ENCODE measurements around the gene SLC15A3. TPM values are rescaled to one million over a fixed set of nuclear protein-coding genes. Genes with fewer than 3 reads are reported as not detected.

The SLC15A3 gene
- total RNA-seq, 1 experiment from 2014 or later, result 2.6 TPM

GRCh38 chr11:60891103-60891741 is 60.8 kb downstream of the SLC15A3 start:
- no peak for DNase-seq (ENCODE audit: low spot score)

- no peak for DNase-seq (ENCODE audit: low spot score)
These were observed 61.3 kb downstream of the SLC15A3 start for GRCh38 chr11:60890696-60891095.

- DNase-seq (ENCODE audit: low spot score), result no peak
These were observed 62.1 kb downstream of the SLC15A3 start for GRCh38 chr11:60889869-60890311.

GRCh38 chr11:60887556-60887955 is 64.4 kb downstream of the SLC15A3 start:
- DNase-seq (ENCODE audit: low spot score), result peak; percentile 89

Small RNA genes lying within 50 kb of the gene (small RNA-seq; reads per million reads assigned to genes)
- not detected for gene RNU6-933P

Other genes starting within 250 kb of the SLC15A3 start
- not detected in 2 replicates for gene MS4A18, start 227.5 kb downstream of the SLC15A3 start, total RNA-seq (2014; rRNA removed; shearing (Covaris generic))
- gene MS4A15, start 195.3 kb downstream of the SLC15A3 start, total RNA-seq (2014; rRNA removed; shearing (Covaris generic)), result not detected in 2 replicates
- gene MS4A10, start 166.8 kb downstream of the SLC15A3 start, total RNA-seq (2014; rRNA removed; shearing (Covaris generic)), result not detected in 2 replicates
- gene CCDC86, start 110.1 kb downstream of the SLC15A3 start, total RNA-seq (2014; rRNA removed; shearing (Covaris generic)), result 56.4 and 60.6 TPM in 2 replicates
- gene PTGDR2, start 96.2 kb downstream of the SLC15A3 start, total RNA-seq (2014; rRNA removed; shearing (Covaris generic)), result 0.41 TPM in 1 of 2 replicates, not detected in the other
- gene ZP1, start 84.6 kb downstream of the SLC15A3 start, total RNA-seq (2014; rRNA removed; shearing (Covaris generic)), result not detected in 2 replicates
- 144 and 152 TPM in 2 replicates for gene PRPF19, start 45.6 kb downstream of the SLC15A3 start, total RNA-seq (2014; rRNA removed; shearing (Covaris generic))
- gene TMEM109, start 38.0 kb downstream of the SLC15A3 start, total RNA-seq (2014; rRNA removed; shearing (Covaris generic)), result 96.5 and 102 TPM in 2 replicates
- gene TMEM132A, start 27.7 kb downstream of the SLC15A3 start, total RNA-seq (2014; rRNA removed; shearing (Covaris generic)), result 35.6 and 37.5 TPM in 2 replicates
- gene CD6, start 19.5 kb upstream of the SLC15A3 start, total RNA-seq (2014; rRNA removed; shearing (Covaris generic)), result 0.53 and 2.1 TPM in 2 replicates
- not detected in 2 replicates for gene CD5, start 150.3 kb upstream of the SLC15A3 start, total RNA-seq (2014; rRNA removed; shearing (Covaris generic))
- gene VPS37C, start 209.2 kb upstream of the SLC15A3 start, total RNA-seq (2014; rRNA removed; shearing (Covaris generic)), result 37.3 and 44.2 TPM in 2 replicates